HAP-1 (cell line): ENCODE measurements around the gene RNF4.
"Not testable (repeated sequence)": the region's sequence is repeated elsewhere in the genome, so short reads cannot be mapped to it uniquely, and the experiment has no call there.

Source experiments
- DNase-seq, 2 experiments: peaks; one replicate each; pipeline ENCODE4 v3.0.0-alpha.2; 2016 to 2020; ENCODE audit warnings: low spot score in 2 of 2
- H3K27me3 ChIP-seq: fragments of 250-450 bp; sonication (Bioruptor Pico); 2 replicates; pipeline ENCODE4 v1.5.1; 2020; ENCODE audit warnings: low read depth, mild to moderate bottlenecking, moderate library complexity
- H3K36me3 ChIP-seq: fragments of 250-450 bp; sonication (Bioruptor Pico); replicated peaks from 2 replicates; pipeline ENCODE4 v1.5.1; 2020; ENCODE audit warnings: mild to moderate bottlenecking
- H3K4me1 ChIP-seq: fragments of 250-450 bp; sonication (Bioruptor Pico); 2 replicates; pipeline ENCODE4 v1.5.1; 2020; ENCODE audit warnings: mild to moderate bottlenecking
- H3K4me3 ChIP-seq: fragments of 250-450 bp; sonication (Bioruptor Pico); 2 replicates; pipeline ENCODE4 v1.5.1; 2020; ENCODE audit warnings: mild to moderate bottlenecking, moderate library complexity
- H3K9me3 ChIP-seq: fragments of 250-450 bp; sonication (Bioruptor Pico); 2 replicates; pipeline ENCODE4 v1.5.1; 2020; ENCODE audit warnings: mild to moderate bottlenecking, moderate library complexity
- in situ Hi-C: fragments of 300-500 bp; cut with MboI; formaldehyde crosslinking; loops from 3 replicates; pipeline ENCODE4 v1.14.3; 2020; ENCODE audit warnings: low sequenced_read_pairs, inconsistent platforms, mixed read lengths

Gene RNF4

DNA sequence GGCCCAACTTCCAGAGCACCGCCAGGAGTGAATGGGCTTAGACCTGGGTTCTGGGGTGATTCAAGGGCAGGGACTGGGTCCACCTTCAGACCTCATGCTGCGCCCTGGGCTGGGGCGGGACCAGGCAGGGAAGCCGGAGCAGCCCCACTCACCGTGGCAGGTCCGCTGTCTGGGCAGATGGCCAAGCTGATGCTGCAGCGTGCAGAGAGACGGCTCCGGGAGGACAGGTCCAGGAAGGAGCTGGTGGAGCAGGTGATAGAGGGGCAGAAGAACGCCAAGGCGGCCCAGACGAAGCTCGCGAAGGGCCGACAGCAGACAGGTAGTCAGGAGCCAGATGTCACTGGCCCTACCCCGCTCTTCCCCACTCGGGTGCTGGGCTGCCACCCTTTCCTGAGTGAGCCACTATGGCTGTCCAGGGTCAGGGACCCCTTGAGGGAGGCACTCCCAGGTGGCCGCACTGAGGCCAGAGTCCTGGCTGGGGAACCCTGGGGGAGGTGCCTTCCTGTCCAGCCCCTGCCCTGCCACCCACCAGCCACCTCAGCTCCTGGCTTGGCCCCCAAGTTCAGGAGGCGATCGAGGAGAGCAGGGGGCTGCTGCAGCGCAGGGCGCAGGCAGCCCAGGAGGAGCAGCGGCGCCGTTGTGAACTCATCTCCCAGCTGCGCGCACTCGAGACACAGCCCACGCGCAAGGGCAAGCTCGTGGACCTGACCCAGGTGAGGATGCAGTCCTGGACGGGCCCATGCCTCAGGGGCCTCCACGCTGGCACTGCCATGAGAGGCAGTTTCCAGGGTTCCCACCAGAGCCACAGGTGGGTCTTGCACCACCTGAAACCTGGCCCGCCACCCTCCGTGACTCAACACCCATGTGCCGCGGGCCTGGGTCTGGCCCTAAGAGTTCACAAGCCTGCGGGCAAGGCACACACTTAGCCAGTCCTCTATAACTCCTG lies 10.1 kb upstream of the RNF4 start:
- H3K9me3 ChIP-seq: no peaks in the 10 kb centered on the region; the same call in 1 of the 2 replicates
- H3K36me3 ChIP-seq: no peaks in the 10 kb centered on the region
- in situ Hi-C loops: no loop called here
- no peak overlapping the region for H3K4me3 ChIP-seq
- DNase-seq: no peak
- no peaks in the 10 kb centered on the region for H3K27me3 ChIP-seq
- H3K4me1 ChIP-seq: peaks cover 8% of the 10 kb centered on the region

GRCh38 chr4:2459589-2460349 lies 9.1 kb upstream of the RNF4 start:
- Histone ChIP-seq H3K4me1 (peaks cover 8% of the 10 kb centered on the region), H3K4me3 (no peak overlapping the region), H3K9me3 (no peaks in the 10 kb centered on the region; the same call in 1 of the 2 replicates), H3K36me3 (no peaks in the 10 kb centered on the region), H3K27me3 (no peaks in the 10 kb centered on the region)
- in situ Hi-C loops: no loop called here
- no peak for DNase-seq

DNA sequence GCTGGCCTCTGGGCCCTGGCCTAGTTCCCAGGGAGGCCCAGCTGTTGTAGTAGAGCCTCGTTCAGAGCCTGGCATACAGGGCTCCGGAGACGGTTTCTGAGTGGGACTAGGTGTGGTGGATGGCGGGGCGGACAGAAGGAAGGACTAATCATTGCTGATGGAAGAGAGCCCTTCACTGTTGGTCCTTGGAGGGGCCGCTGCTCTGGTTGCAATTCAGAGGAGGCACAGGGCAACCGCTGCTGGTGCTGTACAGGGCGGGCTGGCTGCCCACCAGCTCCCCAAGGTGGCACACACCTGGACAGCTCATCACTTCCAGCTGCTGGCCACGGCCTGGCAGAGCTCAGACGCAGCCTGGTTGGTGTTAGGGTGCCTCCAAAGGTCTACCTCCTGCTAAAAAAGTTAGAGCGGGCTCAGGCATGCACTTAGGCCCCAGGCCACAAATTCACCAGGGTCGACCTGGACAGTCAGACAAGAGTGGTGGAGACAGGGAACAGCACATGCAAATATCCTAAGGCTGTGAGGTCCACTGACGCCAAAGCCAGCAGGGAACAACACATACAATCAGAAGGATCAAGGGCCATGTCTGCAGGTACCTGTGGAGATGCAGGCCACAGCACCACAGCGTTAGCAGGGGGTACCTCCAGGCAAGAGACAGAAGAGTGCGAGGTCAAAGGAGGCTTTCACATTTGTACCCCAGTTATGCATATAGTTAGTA lies 7.5 kb upstream of the RNF4 start:
- Histone ChIP-seq H3K4me3 (no peak overlapping the region), H3K9me3 (no peaks in the 10 kb centered on the region), H3K36me3 (no peaks in the 10 kb centered on the region), H3K4me1 (peaks cover 8% of the 10 kb centered on the region), H3K27me3 (no peaks in the 10 kb centered on the region)
- in situ Hi-C loops: no loop called here
- DNase-seq: no peak

GRCh38 chr4:2462218-2462991 lies 6.5 kb upstream of the RNF4 start:
- Histone ChIP-seq H3K4me1 (peaks cover 11% of the 10 kb centered on the region), H3K9me3 (no peaks in the 10 kb centered on the region), H3K36me3 (no peaks in the 10 kb centered on the region), H3K27me3 (no peaks in the 10 kb centered on the region), H3K4me3 (peak overlapping the region; percentile 21)
- in situ Hi-C loops: no loop called here
- DNase-seq: peak; percentile 57 to 77

- in situ Hi-C loops: no loop called here
These were observed 5.7 kb upstream of the RNF4 start for GRCh38 chr4:2462992-2463762.

DNA sequence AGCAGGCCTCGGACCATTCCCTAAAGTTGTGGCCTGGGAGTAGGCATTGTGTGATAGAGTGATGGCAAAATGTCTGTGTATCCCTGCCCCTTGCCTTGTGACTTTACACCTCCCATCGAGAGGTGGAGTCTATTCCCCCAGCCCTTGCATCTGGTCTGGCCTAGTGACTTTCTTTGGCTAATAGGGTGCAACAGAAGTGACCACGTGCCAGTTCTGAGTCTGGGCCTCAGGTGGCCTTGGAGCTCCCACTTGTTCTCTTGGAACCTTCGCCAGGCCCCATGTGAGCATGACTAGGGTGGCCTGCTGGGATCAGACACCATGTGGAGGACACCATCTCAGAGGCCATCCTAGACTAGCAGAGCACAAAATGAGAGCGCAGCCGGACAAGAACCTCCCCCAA lies 3.9 kb upstream of the RNF4 start:
- Histone ChIP-seq H3K4me3 (no peak overlapping the region), H3K9me3 (no peaks in the 10 kb centered on the region), H3K27me3 (no peaks in the 10 kb centered on the region), H3K4me1 (peaks cover 11% of the 10 kb centered on the region), H3K36me3 (peaks cover 7% of the 10 kb centered on the region)
- DNase-seq: no peak
- in situ Hi-C loops: no loop called here

More at GRCh38 chr4:2462992-2463762, 5.7 kb upstream of the RNF4 start:
- DNase-seq: no peak
- H3K36me3 ChIP-seq: no peaks in the 10 kb centered on the region
- peak overlapping the region; percentile 21; the same call in 1 of the 2 replicates for H3K4me3 ChIP-seq
- no peaks in the 10 kb centered on the region for H3K27me3 ChIP-seq
- H3K4me1 ChIP-seq: peaks cover 11% of the 10 kb centered on the region
- no peaks in the 10 kb centered on the region for H3K9me3 ChIP-seq

- H3K9me3 ChIP-seq, DNase-seq, H3K4me3 ChIP-seq, in situ Hi-C loops, H3K36me3 ChIP-seq, H3K27me3 ChIP-seq: not testable (repeated sequence)
- peaks cover 15% of the 10 kb centered on the region for H3K4me1 ChIP-seq
These were observed 3.4 kb upstream of the RNF4 start for GRCh38 chr4:2465544-2465943.

GRCh38 chr4:2469192-2469984 lies 482 bp downstream of the RNF4 start:
- in situ Hi-C loops: no loop called here
- peak in 1 of 2 experiments; percentile 58 for DNase-seq
- Histone ChIP-seq H3K27me3 (no peaks in the 10 kb centered on the region), H3K9me3 (peaks cover 10% of the 10 kb centered on the region; the same call in 1 of the 2 replicates), H3K36me3 (peaks cover 43% of the 10 kb centered on the region), H3K4me1 (peaks cover 7% of the 10 kb centered on the region), H3K4me3 (peak overlapping the region; percentile 96)

DNA sequence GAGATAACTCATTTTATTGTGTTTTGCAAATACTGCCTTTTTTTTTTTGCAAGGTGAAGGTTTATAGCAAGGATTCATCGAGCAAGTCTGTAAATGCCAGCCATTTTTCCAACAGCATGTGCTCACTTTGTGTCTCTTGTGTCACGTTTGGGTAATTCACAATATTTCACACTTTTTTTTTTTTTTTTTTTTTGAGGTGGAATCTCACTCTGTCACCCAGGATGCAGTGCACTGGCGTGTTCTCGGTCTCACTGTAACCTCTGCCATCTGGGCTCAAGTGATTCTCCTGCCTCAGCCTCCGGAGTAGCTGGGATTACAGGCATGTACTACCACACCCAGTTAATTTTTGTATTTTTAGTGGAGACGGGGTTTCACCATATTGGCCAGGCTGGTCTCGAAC lies 1.9 kb downstream of the RNF4 start:
- H3K36me3 ChIP-seq: peaks cover 48% of the 10 kb centered on the region
- peak overlapping the region; percentile 96 for H3K4me3 ChIP-seq
- H3K4me1 ChIP-seq: peaks cover 7% of the 10 kb centered on the region

DNA sequence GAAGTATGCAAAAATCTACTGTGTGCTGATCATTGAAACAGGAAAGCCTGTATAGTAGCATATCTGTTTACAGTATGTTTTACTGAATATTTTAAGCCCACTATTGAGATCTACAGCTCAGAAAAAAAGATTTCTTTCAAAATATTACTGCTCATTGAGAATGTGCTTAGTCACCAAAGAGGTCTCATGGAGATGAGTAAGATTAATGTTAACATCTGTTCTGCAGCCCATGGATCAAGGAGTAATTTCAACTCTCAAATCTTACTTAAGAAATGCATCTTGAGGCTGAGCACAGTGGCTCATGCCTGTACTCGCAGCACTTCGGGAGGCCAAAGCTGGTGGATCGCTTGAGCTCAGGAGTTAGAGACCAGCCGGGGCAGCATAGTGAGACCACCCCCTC lies 3.3 kb downstream of the RNF4 start:
- Histone ChIP-seq H3K27me3 (no peaks in the 10 kb centered on the region), H3K4me1 (peaks cover 4% of the 10 kb centered on the region; the same call in 1 of the 2 replicates), H3K9me3 (peaks cover 10% of the 10 kb centered on the region; the same call in 1 of the 2 replicates), H3K36me3 (peaks cover 50% of the 10 kb centered on the region), H3K4me3 (no peak overlapping the region)
- in situ Hi-C loops: no loop called here
- no peak for DNase-seq

More for the DNA sequence above, 1.9 kb downstream of the RNF4 start:
- no peaks in the 10 kb centered on the region for H3K27me3 ChIP-seq
- H3K9me3 ChIP-seq: peaks cover 10% of the 10 kb centered on the region; the same call in 1 of the 2 replicates
- no peak for DNase-seq
- in situ Hi-C loops: no loop called here

- Histone ChIP-seq H3K4me1 (peaks cover 13% of the 10 kb centered on the region), H3K9me3 (no peaks in the 10 kb centered on the region), H3K4me3 (no peak overlapping the region), H3K36me3 (peaks cover 17% of the 10 kb centered on the region), H3K27me3 (no peaks in the 10 kb centered on the region)
- in situ Hi-C loops: no loop called here
- peak in 1 of 2 experiments; percentile 45 for DNase-seq
These were observed 9.3 kb downstream of the RNF4 start for GRCh38 chr4:2478229-2478628.

DNA sequence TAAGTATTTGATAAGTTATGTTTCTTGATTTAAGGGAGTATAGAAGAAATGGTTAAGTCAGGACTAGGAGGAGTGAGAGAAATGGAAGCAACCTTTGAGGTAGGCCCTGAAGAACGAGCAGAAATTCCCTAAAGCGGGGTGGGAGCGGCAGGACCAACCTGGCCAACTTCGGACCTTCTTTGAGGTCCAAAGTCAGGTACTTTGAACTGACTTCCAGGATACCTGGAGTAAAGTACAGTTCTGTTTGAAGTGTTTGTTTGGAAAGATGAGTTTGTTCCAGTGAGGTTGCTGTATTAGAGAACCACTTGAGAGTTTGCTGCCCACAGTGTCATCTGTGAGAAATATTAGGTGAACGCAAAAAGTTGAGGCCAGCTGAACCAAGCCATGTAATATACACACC lies 11.7 kb downstream of the RNF4 start:
- Histone ChIP-seq H3K36me3 (peaks cover 5% of the 10 kb centered on the region), H3K9me3 (no peaks in the 10 kb centered on the region), H3K4me1 (peaks cover 13% of the 10 kb centered on the region), H3K27me3 (no peaks in the 10 kb centered on the region), H3K4me3 (no peak overlapping the region)
- in situ Hi-C loops: no loop called here
- no peak for DNase-seq
